HEK293T (cell line): ENCODE results near the gene TRRAP.

Source experiments
- FOXM1 ChIP-seq: fragments of 450-650 bp; IDR thresholded peaks from 2 replicates; pipeline ENCODE4 v1.6.1; 2017; ENCODE audit warnings: mild to moderate bottlenecking, borderline replicate concordance
- L3MBTL2 ChIP-seq: fragments of 450-650 bp; conservative IDR thresholded peaks from 2 replicates; pipeline ENCODE4 v1.6.1; 2016; ENCODE audit warnings: mild to moderate bottlenecking
- SP1 ChIP-seq: fragments of 450-650 bp; IDR thresholded peaks from 2 replicates; pipeline ENCODE4 v1.6.1; 2017

GRCh38 chr7:99021941-99022560 lies 143.7 kb downstream of the TRRAP start:
- TF ChIP-seq SP1 = no peak
- no peak for TF ChIP-seq FOXM1
- TF ChIP-seq L3MBTL2 = no peak
